Keratinocyte (primary cell): ENCODE data around the gene SAG.

Experiments used
- CTCF ChIP-seq, 3 experiments: IDR thresholded peaks in 1 of 3; conservative IDR thresholded peaks in 1 of 3; optimal IDR thresholded peaks in 1 of 3; 2 replicates in 2 of 3; 3 replicates in 1 of 3; pipeline versions ENCODE3 to v1.5.1; 2011; ENCODE audit warnings: low read length in 3 of 3, mild to moderate bottlenecking in 3 of 3, moderate library complexity in 2 of 3, control low read depth in 1 of 3, inconsistent platforms in 1 of 3; ENCODE audit not compliant: insufficient read depth in 2 of 3; ENCODE audit errors: extremely low read depth in 1 of 3
- EZH2 ChIP-seq: IDR thresholded peaks from one replicate; pipeline ENCODE4 v1.6.1; 2012; ENCODE audit warnings: inconsistent platforms, mild to moderate bottlenecking, low read length, moderate library complexity

GRCh38 chr2:233320470-233320869 lies 12.9 kb downstream of the SAG start:
- no peak for TF ChIP-seq CTCF (optimal IDR thresholded peaks at IDR 0.05 in 1 of 3, IDR thresholded peaks at IDR 0.05 in 1 of 3, conservative IDR thresholded peaks at IDR 0.05 in 1 of 3; ENCODE audit: extremely low read depth in 1 of 3, insufficient read depth in 2 of 3, low read length in 3 of 3)
- TF ChIP-seq EZH2 = no peak
